ENCODE measurements around the gene INPP5D. TPM values are rescaled to one million over a fixed set of nuclear protein-coding genes. Genes with fewer than 3 reads are reported as not detected.

The INPP5D gene
- total RNA-seq, 4 donors from 2014 or later: 7.8 to 40.4 (median 26.1) TPM

DNA sequence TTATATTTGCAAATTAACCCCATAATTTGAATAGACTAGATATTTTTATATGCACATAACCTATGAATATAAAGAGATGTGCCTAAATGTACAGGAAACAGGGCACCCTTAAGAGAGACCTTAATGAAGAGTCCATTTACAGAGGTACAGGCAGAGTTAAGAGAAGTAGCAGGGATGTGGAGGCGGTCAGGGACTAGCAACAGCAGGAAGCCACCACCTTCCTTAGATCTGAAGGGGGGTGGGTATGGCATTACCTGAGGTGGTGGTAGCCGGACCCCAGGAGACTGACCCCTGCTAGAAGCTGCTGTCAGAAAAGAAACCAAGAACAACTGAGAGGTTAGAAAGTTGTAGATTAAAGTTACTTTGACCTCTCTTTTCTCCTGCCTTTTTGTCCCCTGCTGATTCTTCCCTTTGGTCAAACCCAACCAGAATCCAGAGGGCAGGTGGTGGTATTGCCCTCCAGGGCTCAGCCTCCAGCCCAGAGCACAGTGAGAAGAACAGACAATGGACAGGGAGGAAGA is 166.4 kb downstream of the INPP5D start:
- no peak overlapping the region for H3K27ac ChIP-seq
- H3K27me3 ChIP-seq: no peaks in the 10 kb centered on the region
- no peak for DNase-seq
- no peaks in the 10 kb centered on the region for H3K9me3 ChIP-seq
- in situ Hi-C loops (cut with MboI; ENCODE audit: low pct_ligation_motif_present in 1 of 4, low pct_unique_long_range_greater_than_20kb in 1 of 4, low sequenced_read_pairs in 3 of 4) (loop anchor here in 2 of 4 donors (25.0 kb wide), 1 partner anchor 614 kb away; no protein-coding TSS in a partner anchor), intact Hi-C loops (cut with DNase I; ENCODE audit: low total_unique reads) (no loop called here)
- no peak overlapping the region for H3K4me3 ChIP-seq
- no peaks in the 10 kb centered on the region for H3K4me1 ChIP-seq
- WGBS, 2 donors (ENCODE audit: low coverage in 1 of 2): 43 to 78% methylated on average over 1 to 2 of the region's 2 CpGs
- no peak for TF ChIP-seq POLR2AphosphoS5 (IDR thresholded peaks at IDR 0.05)
- no peak for TF ChIP-seq POLR2A (IDR thresholded peaks at IDR 0.05)
- no peak for TF ChIP-seq EP300 (IDR thresholded peaks at IDR 0.05; ENCODE audit: low read depth)
- TF ChIP-seq, protein P1, sequence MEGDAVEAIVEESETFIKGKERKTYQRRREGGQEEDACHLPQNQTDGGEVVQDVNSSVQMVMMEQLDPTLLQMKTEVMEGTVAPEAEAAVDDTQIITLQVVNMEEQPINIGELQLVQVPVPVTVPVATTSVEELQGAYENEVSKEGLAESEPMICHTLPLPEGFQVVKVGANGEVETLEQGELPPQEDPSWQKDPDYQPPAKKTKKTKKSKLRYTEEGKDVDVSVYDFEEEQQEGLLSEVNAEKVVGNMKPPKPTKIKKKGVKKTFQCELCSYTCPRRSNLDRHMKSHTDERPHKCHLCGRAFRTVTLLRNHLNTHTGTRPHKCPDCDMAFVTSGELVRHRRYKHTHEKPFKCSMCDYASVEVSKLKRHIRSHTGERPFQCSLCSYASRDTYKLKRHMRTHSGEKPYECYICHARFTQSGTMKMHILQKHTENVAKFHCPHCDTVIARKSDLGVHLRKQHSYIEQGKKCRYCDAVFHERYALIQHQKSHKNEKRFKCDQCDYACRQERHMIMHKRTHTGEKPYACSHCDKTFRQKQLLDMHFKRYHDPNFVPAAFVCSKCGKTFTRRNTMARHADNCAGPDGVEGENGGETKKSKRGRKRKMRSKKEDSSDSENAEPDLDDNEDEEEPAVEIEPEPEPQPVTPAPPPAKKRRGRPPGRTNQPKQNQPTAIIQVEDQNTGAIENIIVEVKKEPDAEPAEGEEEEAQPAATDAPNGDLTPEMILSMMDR (IDR thresholded peaks at IDR 0.05): no peak
- H3K36me3 ChIP-seq: no peaks in the 10 kb centered on the region

DNA sequence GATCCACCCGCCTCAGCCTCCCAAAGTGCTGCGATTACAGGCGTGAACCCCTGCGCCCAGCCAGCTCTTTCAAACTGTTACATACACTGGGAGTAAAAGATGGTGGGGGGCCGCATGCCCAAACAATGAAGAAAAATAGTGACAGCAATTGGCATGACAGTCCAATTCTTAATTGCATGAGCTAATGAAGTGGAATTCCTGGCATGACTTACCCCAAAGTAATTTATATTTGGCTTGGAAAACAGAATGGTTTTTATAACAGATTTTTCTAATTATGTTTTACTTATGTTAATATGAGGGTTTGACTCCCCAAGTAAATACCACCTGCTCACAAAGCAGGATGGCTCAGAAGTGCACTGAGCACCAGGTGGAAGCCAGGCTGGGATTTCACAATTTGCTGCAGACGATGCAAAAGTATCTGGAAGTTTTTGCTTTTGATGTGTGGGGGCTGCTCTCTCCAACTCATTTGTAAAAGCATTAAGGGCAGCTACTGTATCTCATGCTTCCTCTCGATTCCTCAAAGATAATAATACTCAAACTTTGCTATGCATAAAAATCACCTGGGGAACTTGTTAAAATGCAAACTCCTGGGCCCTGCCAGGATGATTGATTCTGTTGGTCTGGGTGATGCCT is 167.3 kb downstream of the INPP5D start:
- Histone ChIP-seq H3K9me3 (no peaks in the 10 kb centered on the region), H3K27me3 (no peaks in the 10 kb centered on the region), H3K4me1 (no peaks in the 10 kb centered on the region), H3K27ac (no peak overlapping the region), H3K4me3 (no peak overlapping the region), H3K36me3 (no peaks in the 10 kb centered on the region)
- WGBS, 2 donors (ENCODE audit: low coverage in 1 of 2): 83 to 87% methylated on average over 2 to 7 of the region's 7 CpGs
- TF ChIP-seq EP300 (IDR thresholded peaks at IDR 0.05; ENCODE audit: low read depth): no peak
- no peak for TF ChIP-seq POLR2AphosphoS5 (IDR thresholded peaks at IDR 0.05)
- TF ChIP-seq, protein P1 (IDR thresholded peaks at IDR 0.05): no peak
- no peak for TF ChIP-seq POLR2A (IDR thresholded peaks at IDR 0.05)
- in situ Hi-C loops (cut with MboI; ENCODE audit: low pct_ligation_motif_present in 1 of 4, low pct_unique_long_range_greater_than_20kb in 1 of 4, low sequenced_read_pairs in 3 of 4) (loop anchor here in 2 of 4 donors (25.0 kb wide), 1 partner anchor 615 kb away; no protein-coding TSS in a partner anchor), intact Hi-C loops (cut with DNase I; ENCODE audit: low total_unique reads) (no loop called here)
- DNase-seq: no peak

DNA sequence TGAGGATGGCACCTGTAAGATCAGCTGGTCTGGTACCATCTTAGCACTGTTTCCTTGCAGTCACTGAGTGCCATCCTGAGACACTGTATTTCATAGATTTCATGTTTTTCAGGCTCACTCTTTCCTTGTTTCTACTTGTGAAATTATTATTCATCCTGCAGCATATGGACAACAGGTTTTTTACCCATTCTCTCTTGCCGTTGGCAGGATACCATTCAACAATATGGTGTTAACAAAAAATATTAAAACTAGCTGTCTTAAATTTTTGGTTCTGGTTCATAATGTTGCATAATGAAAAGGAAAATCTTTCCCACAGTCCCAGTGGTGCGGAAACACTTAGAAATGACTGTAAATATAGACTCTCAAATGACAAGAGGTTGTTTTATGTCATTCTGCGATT is 168.2 kb downstream of the INPP5D start:
- 79 to 90% methylated on average over 3 of the region's 3 CpGs for WGBS, 2 donors (ENCODE audit: low coverage in 1 of 2)
- Histone ChIP-seq H3K4me1 (no peaks in the 10 kb centered on the region), H3K36me3 (no peaks in the 10 kb centered on the region), H3K27ac (no peak overlapping the region), H3K27me3 (no peaks in the 10 kb centered on the region), H3K9me3 (no peaks in the 10 kb centered on the region), H3K4me3 (no peak overlapping the region)
- DNase-seq: no peak
- intact Hi-C loops (cut with DNase I; ENCODE audit: low total_unique reads) (no loop called here), in situ Hi-C loops (cut with MboI; ENCODE audit: low pct_ligation_motif_present in 1 of 4, low pct_unique_long_range_greater_than_20kb in 1 of 4, low sequenced_read_pairs in 3 of 4) (loop anchor here in 2 of 4 donors (25.0 kb wide), 1 partner anchor 616 kb away; no protein-coding TSS in a partner anchor)
- TF ChIP-seq, protein P1 (IDR thresholded peaks at IDR 0.05): no peak
- TF ChIP-seq POLR2A (IDR thresholded peaks at IDR 0.05): no peak
- TF ChIP-seq EP300 (IDR thresholded peaks at IDR 0.05; ENCODE audit: low read depth): no peak

DNA sequence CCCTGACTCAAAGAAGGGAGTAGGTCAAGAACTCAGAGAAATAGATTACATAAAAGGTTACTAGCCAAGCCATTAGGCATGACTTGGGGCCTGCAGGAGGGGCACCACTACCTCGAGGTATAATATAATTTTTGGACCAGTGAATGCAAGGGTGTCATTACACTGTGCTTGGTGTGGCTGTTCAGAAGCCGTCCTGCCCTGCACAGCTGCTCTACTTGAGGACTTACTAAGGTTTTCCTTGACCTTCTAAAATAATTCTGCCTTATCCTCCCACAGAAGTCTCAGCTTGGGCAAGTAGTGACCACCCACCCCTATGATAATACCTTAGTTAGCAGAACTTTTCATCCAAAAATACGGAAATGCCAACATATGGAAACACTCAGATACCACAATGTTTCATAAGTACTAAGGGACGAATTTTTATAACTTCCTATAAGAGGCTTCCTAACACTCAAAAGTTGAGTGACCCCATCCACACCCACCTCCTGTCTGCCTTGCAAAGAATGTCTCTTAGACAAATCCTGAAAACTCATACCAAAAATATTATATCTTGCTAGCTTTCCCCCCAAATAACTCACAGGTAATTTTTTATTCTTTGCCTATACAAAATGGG is 173.6 kb downstream of the INPP5D start:
- Histone ChIP-seq H3K27ac (no peak overlapping the region), H3K4me3 (no peak overlapping the region), H3K9me3 (no peaks in the 10 kb centered on the region), H3K27me3 (no peaks in the 10 kb centered on the region), H3K36me3 (no peaks in the 10 kb centered on the region), H3K4me1 (no peaks in the 10 kb centered on the region)
- no peak for TF ChIP-seq POLR2AphosphoS5 (IDR thresholded peaks at IDR 0.05)
- TF ChIP-seq, protein P1 (IDR thresholded peaks at IDR 0.05): no peak
- no peak for TF ChIP-seq EP300 (IDR thresholded peaks at IDR 0.05; ENCODE audit: low read depth)
- no peak for TF ChIP-seq POLR2A (IDR thresholded peaks at IDR 0.05)
- DNase-seq: no peak
- 65 to 75% methylated on average over 3 to 4 of the region's 4 CpGs for WGBS, 2 donors (ENCODE audit: low coverage in 1 of 2)
- in situ Hi-C loops (cut with MboI; ENCODE audit: low pct_ligation_motif_present in 1 of 4, low pct_unique_long_range_greater_than_20kb in 1 of 4, low sequenced_read_pairs in 3 of 4) (loop anchor here in 2 of 4 donors (25.0 kb wide), 1 partner anchor 621 kb away; no protein-coding TSS in a partner anchor), intact Hi-C loops (cut with DNase I; ENCODE audit: low total_unique reads) (no loop called here)

All from transverse colon (tissue), 4 donors.